ENCODE measurements around the gene TACC2. TPM values are rescaled to one million over a fixed set of nuclear protein-coding genes. Genes with fewer than 3 reads are reported as not detected.

The TACC2 gene
- total and polyA plus RNA-seq, 9 of the 15 experiments (the other 6 are each of a cell fraction or from before 2014, with no cell fraction given), result under 0.01 to 0.35 (median 0.03) TPM; not detected in 6

DNA sequence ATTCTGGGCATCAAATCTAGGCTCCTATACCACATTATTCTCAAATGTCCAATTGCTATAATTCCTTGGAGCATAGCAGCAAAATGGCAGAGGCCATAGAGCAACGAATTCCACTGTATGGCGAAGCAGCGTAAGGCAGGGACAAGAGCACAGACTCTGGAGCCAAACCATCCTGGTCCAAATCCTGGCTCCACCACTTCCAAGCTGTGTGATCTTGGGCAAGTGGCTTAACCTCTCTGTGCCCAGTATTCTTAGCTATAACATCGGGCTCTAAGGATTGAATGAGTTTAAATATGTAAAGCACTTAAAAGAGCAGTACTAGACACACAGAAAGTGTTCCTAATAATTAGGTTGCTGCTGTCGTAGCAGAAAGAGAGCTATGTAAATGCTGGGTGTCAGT lies 56.2 kb downstream of the TACC2 start:
- intact Hi-C loops (cut with micrococcal nuclease) (no loop called here), in situ Hi-C loops (cut with MboI) (no loop called here)
- 1% methylated on average over 5 of the region's 5 CpGs for WGBS (ENCODE audit: insufficient coverage, low coverage, missing lambda C conversion rate)
- no peaks in the 10 kb centered on the region for H4K20me1 ChIP-seq (replicated peaks; ENCODE audit: control insufficient read depth, insufficient read depth, low read length)
- H3K4me1 ChIP-seq (replicated peaks in 1 of 2; ENCODE audit: control insufficient read depth in 2 of 2, insufficient read depth in 2 of 2, low read length in 2 of 2), result no peaks in the 10 kb centered on the region
- no peaks in the 10 kb centered on the region for H3K36me3 ChIP-seq (ENCODE audit: control insufficient read depth, insufficient read depth, low read length)
- no peaks in the 10 kb centered on the region for H3K9me3 ChIP-seq (replicated peaks; ENCODE audit: control insufficient read depth, insufficient read depth, low read depth, low read length)
- H3K4me2 ChIP-seq (ENCODE audit: insufficient read depth, low read length), result no peak overlapping the region
- no peak overlapping the region for H3K4me3 ChIP-seq
- POLR2A ChIA-PET, result no interaction called here
- no peak overlapping the region for H3K27ac ChIP-seq (ENCODE audit: extremely low read depth, low read depth, low read length)
- no peak for ATAC-seq
- H3K79me2 ChIP-seq (ENCODE audit: control insufficient read depth, insufficient read depth, low read length), result no peaks in the 10 kb centered on the region
- DNase-seq (ENCODE audit: extremely low read depth in 1 of 4, low spot score in 3 of 4), result no peak
- no TSS peak for BruUV-seq (replicated peaks)
- CTCF ChIA-PET (ENCODE audit: low intra/inter-chr PET ratio), result no interaction called here
- H3K9ac ChIP-seq (ENCODE audit: insufficient read depth in 1 of 2, low read depth in 2 of 2, low read length in 2 of 2), result no peak overlapping the region
- no peaks in the 10 kb centered on the region for H3K9me1 ChIP-seq (ENCODE audit: control insufficient read depth, insufficient read depth, low read length)
- H2AFZ ChIP-seq (ENCODE audit: low read depth, low read length), result no peak overlapping the region
- peaks cover 15 to 37% of the 10 kb centered on the region in 2 experiments; a peak in 3 of 5 replicates for H3K27me3 ChIP-seq (ENCODE audit: control insufficient read depth in 2 of 2, insufficient read depth in 2 of 2, low read length in 2 of 2)
- FAIRE-seq, result no peak
- TF ChIP-seq ZFX (CRISPR knock-in tag; IDR thresholded peaks at IDR 0.05) (no peak), HEY1 (CRISPR knock-in tag; IDR thresholded peaks at IDR 0.05; ENCODE audit: borderline replicate concordance) (no peak), NUFIP1 (IDR thresholded peaks at IDR 0.05; ENCODE audit: partially characterized antibody) (no peak), SRSF9 (IDR thresholded peaks at IDR 0.05; ENCODE audit: borderline replicate concordance, low read depth, low read length) (no peak), ZFP36 (IDR thresholded peaks at IDR 0.05; ENCODE audit: low read depth, low read length, partially characterized antibody) (peak; percentile 63), BMI1 (IDR thresholded peaks at IDR 0.05; ENCODE audit: low read length) (no peak), BCOR (IDR thresholded peaks at IDR 0.05) (peak; percentile 56; the same call in 1 of the 2 replicates), MCM3 (IDR thresholded peaks at IDR 0.05) (no peak), RBM25 (IDR thresholded peaks at IDR 0.05; ENCODE audit: low read depth, low read length, severe bottlenecking) (peak; percentile 84), SMARCE1 (IDR thresholded peaks at IDR 0.05) (no peak), ZNF165 (CRISPR knock-in tag; IDR thresholded peaks at IDR 0.05; ENCODE audit: borderline replicate concordance) (no peak)
- TF ChIP-seq, protein P1, sequence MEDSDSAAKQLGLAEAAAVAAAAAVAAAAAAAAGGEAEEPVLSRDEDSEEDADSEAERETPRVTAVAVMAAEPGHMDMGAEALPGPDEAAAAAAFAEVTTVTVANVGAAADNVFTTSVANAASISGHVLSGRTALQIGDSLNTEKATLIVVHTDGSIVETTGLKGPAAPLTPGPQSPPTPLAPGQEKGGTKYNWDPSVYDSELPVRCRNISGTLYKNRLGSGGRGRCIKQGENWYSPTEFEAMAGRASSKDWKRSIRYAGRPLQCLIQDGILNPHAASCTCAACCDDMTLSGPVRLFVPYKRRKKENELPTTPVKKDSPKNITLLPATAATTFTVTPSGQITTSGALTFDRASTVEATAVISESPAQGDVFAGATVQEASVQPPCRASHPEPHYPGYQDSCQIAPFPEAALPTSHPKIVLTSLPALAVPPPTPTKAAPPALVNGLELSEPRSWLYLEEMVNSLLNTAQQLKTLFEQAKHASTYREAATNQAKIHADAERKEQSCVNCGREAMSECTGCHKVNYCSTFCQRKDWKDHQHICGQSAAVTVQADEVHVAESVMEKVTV (CRISPR knock-in tag; IDR thresholded peaks at IDR 0.05), result no peak
- TF ChIP-seq, protein P2, sequence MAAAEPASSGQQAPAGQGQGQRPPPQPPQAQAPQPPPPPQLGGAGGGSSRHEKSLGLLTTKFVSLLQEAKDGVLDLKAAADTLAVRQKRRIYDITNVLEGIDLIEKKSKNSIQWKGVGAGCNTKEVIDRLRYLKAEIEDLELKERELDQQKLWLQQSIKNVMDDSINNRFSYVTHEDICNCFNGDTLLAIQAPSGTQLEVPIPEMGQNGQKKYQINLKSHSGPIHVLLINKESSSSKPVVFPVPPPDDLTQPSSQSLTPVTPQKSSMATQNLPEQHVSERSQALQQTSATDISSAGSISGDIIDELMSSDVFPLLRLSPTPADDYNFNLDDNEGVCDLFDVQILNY (CRISPR knock-in tag; IDR thresholded peaks at IDR 0.05), result no peak
- TF ChIP-seq, protein P3, sequence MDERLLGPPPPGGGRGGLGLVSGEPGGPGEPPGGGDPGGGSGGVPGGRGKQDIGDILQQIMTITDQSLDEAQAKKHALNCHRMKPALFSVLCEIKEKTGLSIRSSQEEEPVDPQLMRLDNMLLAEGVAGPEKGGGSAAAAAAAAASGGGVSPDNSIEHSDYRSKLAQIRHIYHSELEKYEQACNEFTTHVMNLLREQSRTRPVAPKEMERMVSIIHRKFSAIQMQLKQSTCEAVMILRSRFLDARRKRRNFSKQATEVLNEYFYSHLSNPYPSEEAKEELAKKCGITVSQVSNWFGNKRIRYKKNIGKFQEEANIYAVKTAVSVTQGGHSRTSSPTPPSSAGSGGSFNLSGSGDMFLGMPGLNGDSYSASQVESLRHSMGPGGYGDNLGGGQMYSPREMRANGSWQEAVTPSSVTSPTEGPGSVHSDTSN (CRISPR knock-in tag; IDR thresholded peaks at IDR 0.05; ENCODE audit: low read depth), result no peak
- TF ChIP-seq, protein P3 (tag; conservative IDR thresholded peaks at IDR 0.05; ENCODE audit: low read depth), result no peak
- TF ChIP-seq, protein P4, sequence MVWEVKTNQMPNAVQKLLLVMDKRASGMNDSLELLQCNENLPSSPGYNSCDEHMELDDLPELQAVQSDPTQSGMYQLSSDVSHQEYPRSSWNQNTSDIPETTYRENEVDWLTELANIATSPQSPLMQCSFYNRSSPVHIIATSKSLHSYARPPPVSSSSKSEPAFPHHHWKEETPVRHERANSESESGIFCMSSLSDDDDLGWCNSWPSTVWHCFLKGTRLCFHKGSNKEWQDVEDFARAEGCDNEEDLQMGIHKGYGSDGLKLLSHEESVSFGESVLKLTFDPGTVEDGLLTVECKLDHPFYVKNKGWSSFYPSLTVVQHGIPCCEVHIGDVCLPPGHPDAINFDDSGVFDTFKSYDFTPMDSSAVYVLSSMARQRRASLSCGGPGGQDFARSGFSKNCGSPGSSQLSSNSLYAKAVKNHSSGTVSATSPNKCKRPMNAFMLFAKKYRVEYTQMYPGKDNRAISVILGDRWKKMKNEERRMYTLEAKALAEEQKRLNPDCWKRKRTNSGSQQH (CRISPR knock-in tag; IDR thresholded peaks at IDR 0.05), result no peak
